GM12865 (cell line): ENCODE data around the gene USP21.

Experiments used
- DNase-seq: peaks from one replicate; pipeline ENCODE4 v3.0.0; 2010; ENCODE audit warnings: low read depth
- H3K4me3 ChIP-seq: 2 replicates; pipeline ENCODE4 v1.5.1; 2011; ENCODE audit warnings: mild to moderate bottlenecking, low read depth, low read length, control low read depth
- CTCF ChIP-seq: IDR thresholded peaks from 2 replicates; pipeline ENCODE4 v1.5.1; 2011; ENCODE audit warnings: low read length, control low read depth, low read depth, inconsistent platforms; ENCODE audit not compliant: insufficient read depth; ENCODE audit errors: missing control alignments

USP21 gene

GRCh38 chr1:161163793-161164192 is 4.5 kb downstream of the USP21 start:
- TF ChIP-seq CTCF: no peak
- no peak overlapping the region for H3K4me3 ChIP-seq
- DNase-seq: no peak

GRCh38 chr1:161164901-161165610 is 5.8 kb downstream of the USP21 start:
- no peak for TF ChIP-seq CTCF
- DNase-seq: no peak
- H3K4me3 ChIP-seq: peak overlapping the region; percentile 82

- DNase-seq: peak; percentile 99
- peak within 1 kb of the TSS; percentile 82 for H3K4me3 ChIP-seq
- TF ChIP-seq CTCF: peak; percentile 62
Observed at GRCh38 chr1:161165742-161166668, 6.7 kb downstream of the USP21 start, which contains the start of gene PPOX. PPOX (plus strand) TSS chr1:161166426; CDS start chr1:161166848, 422 bp downstream.

- peak overlapping the region; percentile 82 for H3K4me3 ChIP-seq
- no peak for TF ChIP-seq CTCF
- DNase-seq: no peak
Observed at GRCh38 chr1:161166669-161167548, 7.6 kb downstream of the USP21 start.

GRCh38 chr1:161168906-161169305 is 9.6 kb downstream of the USP21 start:
- H3K4me3 ChIP-seq: no peak overlapping the region
- TF ChIP-seq CTCF: no peak
- no peak for DNase-seq

GRCh38 chr1:161171191-161171590 is 11.9 kb downstream of the USP21 start:
- TF ChIP-seq CTCF: no peak
- H3K4me3 ChIP-seq: no peak overlapping the region
- DNase-seq: no peak
